HG02678 (cell line): ENCODE measurements around the gene RELT.

Experiments used
- ATAC-seq: cut with Tn5 transposase; IDR thresholded peaks from one replicate; pipeline ENCODE4 v1.9.1; 2021; ENCODE audit warnings: mild to moderate bottlenecking, moderate library complexity; ENCODE audit not compliant: unreplicated experiment

RELT gene

DNA sequence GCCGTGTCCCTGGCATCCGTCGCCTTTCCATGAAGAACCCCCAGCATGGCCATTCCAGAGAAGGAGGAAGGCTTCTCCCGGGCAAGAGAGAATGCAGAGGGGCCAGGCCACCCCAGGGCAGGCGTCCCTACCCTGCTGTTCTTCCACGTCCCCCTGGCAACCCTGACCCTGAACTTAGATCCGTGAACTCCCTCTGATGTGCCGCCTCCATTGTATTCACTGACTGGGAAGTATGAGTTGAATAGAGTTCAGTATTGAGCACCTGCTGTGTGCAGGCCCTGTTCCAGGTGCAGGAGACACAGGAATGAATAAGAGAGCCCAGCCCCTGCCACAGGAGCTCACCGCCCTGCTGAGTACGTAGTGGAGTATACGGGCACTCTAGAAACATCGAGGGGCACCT lies 29.1 kb upstream of the RELT start:
- ATAC-seq, result no peak

DNA sequence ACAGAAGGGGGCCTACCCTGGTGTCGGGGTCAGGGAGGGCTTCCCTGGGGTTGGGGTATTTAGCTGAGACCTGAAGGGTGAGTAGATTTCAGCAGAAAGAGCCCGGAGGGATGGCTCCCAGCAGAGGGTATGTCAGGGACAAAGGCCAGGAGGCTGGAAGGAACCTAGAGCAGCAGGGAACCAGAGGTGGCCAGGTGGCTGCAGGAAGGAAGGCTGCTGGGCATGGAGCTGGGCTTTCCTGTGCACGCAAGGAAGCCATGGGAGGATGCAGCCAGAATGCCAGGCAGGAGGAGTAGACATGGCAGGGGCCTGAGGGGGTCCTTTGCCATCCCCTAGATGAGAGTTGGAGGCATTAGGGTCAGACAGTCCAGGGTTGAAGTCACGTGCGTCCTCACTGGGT lies 27.4 kb upstream of the RELT start:
- no peak for ATAC-seq

DNA sequence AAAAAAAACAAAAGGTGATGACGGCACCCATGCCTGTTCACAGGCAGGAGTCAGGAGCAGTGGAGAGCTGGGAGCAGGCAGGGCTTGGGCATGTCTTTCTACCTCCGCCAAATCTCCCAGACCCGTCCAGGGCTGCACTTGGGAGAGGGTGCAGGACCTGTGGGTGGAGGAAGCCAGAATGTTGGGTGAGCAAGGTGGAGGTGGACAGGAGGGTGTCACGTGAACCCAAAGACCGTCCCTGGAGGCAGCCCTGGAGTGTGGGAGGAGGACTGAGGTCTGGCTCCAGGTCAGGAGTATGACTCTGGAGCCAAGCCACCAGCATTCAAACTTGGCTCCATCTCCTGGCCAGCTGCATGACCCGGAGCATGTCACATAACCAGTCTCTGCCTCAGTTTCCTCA lies 26.6 kb upstream of the RELT start:
- no peak for ATAC-seq

DNA sequence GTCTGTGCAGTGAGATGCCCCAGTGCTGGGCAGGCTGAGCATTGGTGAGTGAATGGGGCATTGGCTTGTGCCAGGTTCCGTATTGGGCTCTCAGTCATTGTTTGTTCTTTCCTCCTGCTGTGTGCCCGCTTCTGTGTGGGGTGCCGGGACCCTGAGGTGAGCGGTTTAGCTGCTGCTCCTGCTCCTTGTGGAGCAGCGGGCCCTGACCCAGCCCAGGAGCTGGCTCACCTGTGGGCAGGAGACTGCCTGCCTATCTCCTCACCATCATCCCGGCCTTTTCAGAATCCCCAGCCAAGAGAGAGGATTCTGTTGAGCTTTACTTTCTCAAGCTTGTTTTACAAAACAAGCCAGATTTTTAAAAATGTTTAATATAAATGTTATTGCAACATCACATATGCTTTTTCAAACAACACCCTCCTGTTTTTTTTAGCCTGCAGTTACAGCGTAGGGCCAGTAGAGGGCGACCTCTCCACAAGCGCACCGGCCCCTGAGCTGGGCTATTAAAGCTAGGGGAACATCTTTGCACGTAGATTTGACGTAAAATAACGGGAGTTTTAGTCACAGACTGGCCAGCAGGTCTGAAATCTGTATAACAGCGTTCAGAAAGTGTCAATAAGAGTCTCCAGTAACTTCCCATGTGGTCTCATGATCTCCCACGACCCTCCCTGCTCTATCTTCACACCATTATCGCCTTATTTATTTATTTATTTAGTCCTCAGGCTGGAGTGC lies 25.1 kb upstream of the RELT start:
- ATAC-seq, result no peak

DNA sequence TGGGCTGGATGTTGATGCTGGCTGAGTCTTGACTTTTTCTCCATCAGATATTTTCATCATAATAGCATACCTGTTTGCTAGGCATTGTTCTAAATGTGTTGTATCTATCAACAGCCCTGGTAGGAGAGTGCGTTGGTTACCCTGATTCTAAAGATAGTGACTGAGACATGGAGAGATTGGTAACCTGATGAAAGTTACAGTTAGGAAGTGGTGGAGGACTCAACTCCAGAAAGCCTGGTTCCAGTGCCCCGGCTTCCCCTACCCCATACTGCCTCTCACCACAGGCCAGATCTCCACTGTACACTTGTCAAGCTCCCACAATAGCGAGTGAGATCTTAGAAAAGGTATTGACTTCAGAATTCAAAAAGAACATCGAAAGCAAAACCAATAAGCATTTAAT lies 22.8 kb upstream of the RELT start:
- ATAC-seq, result no peak

DNA sequence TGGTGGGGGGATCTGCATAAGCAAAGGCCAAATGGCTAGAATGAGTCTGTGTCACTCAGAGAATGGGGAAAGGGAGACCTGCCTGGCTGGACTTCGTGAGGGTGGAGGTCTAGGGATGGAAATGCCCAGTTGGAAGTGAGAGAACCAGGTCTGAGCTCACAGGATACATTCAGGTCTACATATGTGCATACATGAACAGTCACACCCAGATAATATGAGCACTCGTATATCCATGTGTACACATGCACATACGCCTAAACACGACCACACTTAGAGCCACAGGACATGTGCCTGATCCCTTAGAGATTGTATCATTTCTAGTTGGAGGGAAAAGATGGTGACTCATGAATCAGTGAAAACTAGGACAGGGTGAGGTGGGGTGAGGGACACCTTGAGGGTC lies 21.1 kb upstream of the RELT start:
- no peak for ATAC-seq

DNA sequence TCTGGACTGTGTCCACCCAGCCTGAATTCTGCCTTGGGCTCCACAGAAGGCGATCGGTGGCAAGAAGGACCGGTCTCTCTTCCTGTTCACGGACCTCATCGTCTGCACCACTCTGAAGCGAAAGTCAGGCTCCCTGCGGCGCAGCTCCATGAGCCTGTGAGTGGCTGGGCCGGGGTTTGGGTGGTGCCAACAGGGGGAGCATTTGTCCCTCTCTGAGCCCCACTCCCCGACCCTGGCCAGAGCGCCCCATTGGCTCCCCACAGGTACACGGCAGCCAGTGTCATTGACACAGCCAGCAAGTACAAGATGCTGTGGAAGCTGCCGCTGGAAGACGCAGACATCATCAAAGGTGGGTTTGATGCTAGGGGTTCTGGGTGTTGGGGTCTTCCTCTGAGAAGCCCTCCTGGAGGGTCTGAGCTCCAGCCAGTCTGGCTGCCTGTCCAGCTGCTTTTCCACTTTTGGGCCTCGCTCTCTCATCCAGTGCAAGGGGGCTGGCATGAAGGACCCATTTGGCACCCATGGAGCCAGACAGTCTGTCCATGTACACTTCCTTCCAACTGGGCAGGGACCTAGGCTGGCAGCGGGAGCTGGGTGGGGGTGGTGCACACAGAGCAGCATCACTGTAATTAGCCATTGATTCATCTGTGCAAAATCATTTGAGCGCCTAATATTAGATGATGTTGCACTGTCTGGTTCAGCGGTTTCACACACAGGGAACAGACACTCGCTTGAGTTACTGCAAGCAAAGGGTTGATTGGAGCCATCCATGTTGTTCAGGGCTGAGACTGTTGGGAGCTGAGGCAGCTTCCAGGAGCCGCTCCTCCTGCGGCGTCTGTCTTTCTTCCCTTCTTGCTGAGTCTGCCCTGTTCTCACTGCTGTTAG lies 19.0 kb upstream of the RELT start:
- no peak for ATAC-seq

DNA sequence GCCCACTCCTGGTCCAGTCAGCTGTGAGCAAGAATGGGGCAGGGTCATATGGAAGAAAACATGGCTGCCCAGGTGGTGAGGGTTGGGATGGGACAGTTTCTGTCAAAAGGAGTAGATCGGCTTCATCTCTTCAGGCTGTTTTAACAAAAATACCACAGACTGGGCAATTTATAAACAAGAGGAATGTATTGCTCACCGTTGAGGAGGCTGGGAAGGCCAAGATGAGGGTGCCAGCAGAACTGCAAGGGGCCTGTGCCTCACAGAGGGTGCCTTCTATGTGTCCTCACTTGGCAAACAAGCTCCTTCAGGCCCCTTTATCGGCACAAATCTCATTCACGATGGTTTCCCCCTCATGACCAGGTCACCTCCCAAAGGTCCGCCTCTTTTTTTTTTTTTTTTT lies 18.1 kb upstream of the RELT start:
- no peak for ATAC-seq

DNA sequence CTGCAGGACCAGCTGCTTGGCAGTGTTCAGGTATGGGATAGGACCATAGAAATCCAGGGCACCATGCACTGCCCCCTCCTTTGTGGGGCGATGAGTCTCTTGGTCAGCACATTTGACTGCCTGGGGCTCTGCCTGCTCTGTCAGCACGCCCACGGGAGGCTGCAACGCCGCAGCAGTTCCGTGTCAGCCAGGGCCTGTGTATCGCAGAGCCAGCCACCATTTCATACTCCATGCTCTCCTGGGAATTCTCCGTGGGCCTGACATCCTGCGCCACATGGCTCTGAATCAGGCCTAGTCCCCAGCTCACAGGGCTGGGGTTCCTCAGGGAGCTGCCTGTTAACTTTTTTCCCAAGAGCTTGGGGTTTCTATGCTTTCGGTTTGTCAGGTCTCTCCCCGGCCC lies 16.9 kb upstream of the RELT start:
- no peak for ATAC-seq

DNA sequence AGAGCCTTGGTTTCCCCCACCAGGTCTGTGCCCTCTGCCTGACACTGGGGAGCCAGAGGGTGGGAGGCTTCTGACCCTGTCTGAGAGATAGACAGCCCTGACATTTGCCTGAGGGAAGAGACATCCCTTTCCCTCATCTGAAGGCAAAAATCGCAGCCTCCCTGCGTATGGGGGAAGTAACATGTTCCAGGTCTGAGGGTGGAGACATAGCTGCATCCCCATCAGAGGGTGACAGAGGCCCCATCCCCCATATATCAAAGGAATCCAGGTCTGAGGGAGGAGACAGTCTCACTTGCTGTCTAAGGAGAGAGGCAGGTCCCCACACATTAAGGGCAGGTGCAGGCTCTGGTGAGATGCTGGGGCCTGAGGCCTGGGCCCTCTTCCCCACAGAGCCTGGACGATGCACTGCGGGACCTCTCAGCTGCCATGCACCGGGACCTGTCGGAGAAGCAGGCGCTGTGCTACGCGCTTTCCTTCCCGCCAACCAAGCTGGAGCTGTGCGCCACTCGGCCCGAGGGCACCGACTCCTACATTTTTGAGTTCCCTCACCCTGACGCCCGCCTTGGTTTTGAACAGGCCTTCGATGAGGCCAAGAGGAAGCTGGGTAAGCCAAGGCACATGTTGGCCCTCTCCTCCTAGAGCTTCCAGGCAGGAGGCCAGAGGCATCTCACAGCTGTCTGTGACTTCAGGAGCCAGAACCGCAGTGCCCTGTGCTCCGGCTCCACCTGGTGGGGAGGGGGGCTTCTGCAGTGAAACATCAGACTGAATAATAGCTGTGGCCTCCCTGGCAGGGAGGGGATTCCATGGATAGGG lies 16.1 kb upstream of the RELT start:
- no peak for ATAC-seq

DNA sequence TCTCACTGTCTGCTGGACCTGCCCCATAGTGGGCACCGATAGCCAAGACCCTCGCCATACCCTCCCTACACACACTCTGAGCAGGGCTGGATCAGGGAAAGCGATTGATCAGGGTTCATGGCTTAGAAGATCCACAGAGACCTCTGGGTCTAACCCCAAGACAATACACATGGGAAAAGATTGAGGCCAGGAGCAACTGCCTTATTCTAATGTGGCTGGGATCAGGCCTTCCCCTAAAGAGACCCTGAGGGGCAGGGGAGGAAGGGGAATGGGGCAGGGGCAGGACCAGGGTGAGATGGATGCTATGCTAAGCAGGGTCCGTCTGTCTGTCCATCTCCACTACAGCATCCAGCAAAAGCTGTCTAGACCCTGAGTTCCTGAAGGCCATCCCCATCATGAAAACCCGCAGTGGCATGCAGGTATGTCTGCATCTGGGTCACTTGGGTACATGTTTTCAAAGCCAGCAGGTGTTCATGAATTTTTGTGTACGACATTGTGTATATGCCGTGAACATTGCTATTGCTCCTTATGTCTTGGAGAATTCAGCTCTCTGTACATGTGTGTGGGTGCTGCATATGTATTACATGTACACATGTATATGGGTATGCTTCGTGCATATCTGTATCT lies 15.3 kb upstream of the RELT start:
- ATAC-seq, result no peak

DNA sequence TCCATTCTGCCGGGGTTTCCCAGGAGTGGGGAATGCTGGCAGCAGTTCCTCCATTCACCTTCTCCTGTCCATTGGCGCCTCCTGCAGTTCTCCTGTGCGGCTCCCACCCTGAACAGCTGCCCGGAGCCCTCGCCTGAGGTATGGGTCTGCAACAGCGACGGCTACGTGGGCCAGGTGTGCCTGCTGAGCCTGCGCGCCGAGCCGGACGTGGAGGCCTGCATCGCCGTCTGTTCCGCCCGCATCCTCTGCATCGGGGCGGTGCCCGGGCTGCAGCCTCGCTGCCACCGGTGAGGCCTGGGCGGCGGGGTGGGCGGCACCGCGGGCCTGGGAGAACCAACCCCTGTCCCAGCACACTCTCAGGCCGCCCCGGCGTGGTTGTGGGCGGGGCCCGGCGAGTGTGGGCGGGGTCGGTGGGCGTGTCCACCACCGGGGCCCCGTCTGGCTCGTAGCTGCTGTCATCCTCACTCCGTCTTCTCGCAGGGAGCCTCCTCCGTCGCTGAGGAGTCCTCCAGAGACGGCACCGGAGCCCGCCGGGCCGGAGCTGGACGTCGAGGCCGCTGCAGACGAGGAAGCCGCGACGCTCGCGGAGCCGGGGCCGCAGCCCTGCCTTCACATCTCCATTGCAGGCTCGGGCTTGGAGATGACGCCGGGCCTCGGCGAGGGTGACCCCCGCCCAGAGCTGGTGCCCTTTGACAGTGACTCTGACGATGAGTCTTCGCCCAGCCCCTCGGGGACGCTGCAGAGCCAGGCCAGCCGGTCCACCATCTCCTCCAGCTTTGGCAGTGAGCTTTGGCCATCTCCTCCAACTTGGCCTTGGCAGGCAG lies 14.0 kb upstream of the RELT start:
- no peak for ATAC-seq

DNA sequence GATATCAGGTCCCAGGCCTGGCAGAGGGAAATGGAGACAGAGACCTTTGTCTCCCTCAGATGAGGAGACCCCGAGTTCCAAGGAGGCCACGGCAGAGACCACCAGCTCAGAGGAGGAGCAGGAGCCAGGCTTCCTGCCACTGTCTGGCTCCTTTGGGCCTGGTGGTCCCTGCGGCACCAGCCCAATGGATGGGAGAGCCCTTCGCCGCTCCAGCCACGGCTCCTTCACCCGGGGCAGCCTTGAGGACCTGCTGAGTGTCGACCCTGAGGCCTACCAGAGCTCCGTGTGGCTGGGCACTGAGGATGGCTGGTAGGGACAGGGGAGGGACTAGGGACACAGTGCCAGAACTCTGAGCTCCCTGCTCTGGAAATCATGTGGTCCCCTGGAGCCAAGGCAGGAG lies 13.1 kb upstream of the RELT start:
- no peak for ATAC-seq

DNA sequence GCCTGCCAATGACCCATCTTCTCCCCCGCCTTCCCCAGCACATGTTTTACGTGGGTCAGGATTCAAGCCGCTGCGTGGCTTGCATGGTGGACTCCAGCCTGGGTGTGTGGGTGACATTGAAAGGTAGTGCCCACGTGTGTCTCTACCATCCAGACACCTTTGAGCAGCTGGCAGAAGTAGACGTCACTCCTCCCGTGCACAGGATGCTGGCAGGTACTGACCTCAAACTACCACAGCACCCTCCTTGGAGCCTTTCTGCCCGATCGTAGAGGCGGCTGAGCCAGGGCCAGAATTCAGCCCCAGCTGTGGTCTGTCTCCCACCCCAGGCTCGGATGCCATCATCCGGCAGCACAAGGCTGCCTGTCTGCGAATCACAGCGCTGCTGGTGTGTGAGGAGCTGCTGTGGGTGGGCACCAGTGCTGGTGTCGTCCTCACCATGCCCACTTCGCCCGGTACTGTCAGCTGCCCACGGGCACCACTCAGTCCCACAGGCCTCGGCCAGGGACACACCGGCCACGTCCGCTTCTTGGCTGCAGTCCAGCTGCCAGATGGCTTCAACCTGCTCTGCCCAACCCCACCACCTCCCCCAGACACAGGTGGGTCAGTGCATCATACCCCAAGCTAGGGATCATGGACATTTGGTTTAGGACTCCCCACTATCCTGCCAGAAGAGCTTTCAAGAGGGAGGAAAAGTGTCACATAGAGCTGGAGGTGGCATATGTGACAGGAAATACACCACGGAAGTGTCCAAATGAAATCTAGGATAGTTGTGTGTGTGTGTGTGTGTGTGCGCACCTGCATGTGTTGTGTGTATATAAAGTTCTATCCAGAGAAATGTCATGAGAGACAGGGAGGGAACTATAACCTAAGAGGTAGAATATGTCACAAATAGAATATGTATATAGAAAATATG lies 10.6 kb upstream of the RELT start:
- no peak for ATAC-seq

DNA sequence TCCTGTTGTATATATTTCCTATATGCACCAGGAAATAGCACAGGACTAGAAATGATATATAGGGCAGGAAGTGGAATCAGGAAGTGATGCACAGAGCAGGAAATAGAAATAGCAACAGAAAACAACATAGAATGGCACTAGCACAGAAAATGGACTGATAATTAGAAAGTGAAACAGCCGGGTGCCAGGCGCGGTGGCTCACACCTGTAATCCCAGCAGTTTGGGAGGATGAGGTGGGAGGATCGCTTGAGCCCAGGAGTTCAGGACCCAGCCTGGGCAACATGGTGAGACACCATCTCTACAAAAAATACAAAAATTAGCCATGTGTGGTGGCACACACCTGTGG lies 10.0 kb upstream of the RELT start:
- ATAC-seq, result no peak

DNA sequence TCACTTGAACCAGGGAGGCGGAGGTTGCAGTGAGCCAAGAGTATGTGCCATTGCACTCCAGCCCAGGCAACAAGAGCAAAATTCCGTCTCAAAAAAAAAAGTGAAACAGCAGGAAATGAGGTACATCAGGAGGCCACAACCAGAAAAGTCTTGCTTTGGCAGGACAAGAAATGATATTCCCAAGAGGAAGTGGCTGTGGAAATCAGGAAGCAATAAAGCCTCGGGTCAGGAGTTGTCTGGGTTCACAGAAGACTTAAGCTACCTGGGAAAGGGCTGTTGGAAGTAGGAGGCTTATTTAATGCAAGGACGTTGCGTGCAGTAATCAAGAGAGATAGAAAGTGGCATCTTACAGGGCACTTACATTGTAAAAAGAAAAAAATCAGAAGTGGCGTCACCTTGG lies 9.2 kb upstream of the RELT start:
- ATAC-seq, result no peak

DNA sequence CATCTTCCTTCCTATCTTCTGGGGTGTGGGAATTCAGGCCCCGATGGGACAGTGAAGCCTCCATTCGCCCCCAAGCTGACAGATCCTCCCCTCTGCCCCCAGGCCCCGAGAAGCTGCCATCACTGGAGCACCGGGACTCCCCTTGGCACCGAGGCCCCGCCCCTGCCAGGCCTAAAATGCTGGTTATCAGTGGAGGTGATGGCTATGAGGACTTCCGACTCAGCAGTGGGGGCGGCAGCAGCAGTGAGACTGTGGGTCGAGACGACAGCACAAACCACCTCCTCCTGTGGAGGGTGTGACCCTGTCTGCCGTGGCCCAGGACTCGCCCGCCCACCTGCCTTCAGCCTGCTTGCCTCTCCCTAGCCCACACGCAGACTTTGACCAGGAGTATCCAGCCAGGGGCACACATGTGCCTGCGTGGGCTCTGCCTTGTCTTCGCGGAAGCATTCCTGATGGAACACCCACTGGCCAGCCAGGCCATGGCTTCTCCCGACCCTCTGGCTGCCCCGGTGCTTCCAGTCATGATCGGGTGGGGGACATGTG lies 8.6 kb upstream of the RELT start:
- no peak for ATAC-seq

DNA sequence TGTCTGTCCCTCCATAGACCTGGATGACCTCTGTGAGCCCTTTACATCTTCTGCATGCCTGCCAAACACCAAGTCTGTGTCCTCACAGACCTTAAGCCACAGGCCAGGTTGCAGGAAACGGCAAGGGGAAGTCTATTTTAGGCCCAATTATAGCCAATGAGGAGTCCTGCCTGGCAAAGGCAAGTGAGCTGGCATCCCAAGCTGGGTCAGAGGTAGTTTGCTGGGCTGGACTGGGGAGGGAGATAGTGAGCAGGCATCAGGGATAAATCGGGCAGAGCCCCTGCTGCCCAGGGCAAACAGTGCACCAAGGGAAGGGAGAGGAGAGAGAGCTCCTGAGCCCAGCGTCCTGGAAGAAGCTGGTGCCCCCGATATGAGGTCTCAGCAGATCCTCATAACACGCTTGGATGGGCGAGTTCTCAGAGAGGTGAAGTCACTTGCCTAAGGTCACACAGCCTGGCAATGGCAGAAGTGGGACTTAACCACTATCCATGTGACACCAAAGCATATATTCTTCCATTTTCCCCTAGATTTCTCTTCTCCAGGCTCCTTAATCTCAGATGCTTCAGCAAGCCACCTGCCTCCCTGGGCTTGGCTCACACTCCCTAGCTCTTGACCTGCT lies 3.7 kb upstream of the RELT start:
- ATAC-seq, result no peak

DNA sequence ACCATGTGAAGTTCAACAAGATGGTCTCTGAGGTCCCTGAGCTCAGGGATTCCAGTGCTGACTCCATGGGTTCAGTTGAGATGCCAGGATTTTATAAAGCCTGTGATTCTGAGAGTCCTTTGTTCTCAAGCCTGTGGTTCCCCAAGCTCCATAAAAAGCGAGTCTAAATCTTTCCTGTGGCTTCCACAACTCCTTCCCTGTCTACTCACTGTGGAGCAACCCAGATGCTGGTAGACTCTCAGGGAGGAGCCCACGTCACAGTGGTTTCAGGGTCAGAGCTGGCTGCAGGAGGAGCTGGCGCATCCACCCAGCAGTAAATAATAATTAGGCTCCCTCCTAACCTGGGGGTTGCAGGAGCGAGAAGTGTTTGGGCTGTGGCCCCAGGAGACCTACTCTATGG lies 2.0 kb upstream of the RELT start:
- ATAC-seq, result no peak
